Skin epidermis (tissue), 12 donors: ENCODE measurements around the gene ABCC6.
"Not testable (repeated sequence)": the region's sequence is repeated elsewhere in the genome, so short reads cannot be mapped to it uniquely, and the experiment has no call there.

ENCODE experiments used
- H3K27ac ChIP-seq, 21 experiments: fragments of 200-600 bp; sonication (generic) in 11 of 21; one replicate each; pipeline ENCODE4 v1.5.0; 2020; ENCODE audit warnings: mild to moderate bottlenecking in 3 of 21, inconsistent platforms in 2 of 21, moderate library complexity in 2 of 21
- H3K4me3 ChIP-seq, 7 experiments: fragments of 200-600 bp; sonication (generic) in 2 of 7; one replicate each; pipeline ENCODE4 v1.5.0; 2020; ENCODE audit warnings: inconsistent platforms in 2 of 7, mild to moderate bottlenecking in 2 of 7, moderate library complexity in 1 of 7

The ABCC6 gene

GRCh38 chr16:16124438-16124837 lies 98.9 kb downstream of the ABCC6 start:
- H3K27ac ChIP-seq, result no peak overlapping the region

GRCh38 chr16:16122264-16122663 lies 101.0 kb downstream of the ABCC6 start:
- H3K27ac ChIP-seq, result no peak overlapping the region

More at GRCh38 chr16:16124438-16124837, 98.9 kb downstream of the ABCC6 start:
- H3K4me3 ChIP-seq, result no peak overlapping the region

GRCh38 chr16:16121185-16121727 lies 102.0 kb downstream of the ABCC6 start:
- Histone ChIP-seq H3K27ac (no peak overlapping the region), H3K4me3 (no peak overlapping the region)

More at GRCh38 chr16:16122264-16122663, 101.0 kb downstream of the ABCC6 start:
- no peak overlapping the region for H3K4me3 ChIP-seq

- Histone ChIP-seq H3K4me3 (no peak overlapping the region), H3K27ac (peak overlapping the region in 3 of 21 experiments; percentile 13 to 43 (median 16))
Measured at GRCh38 chr16:16120382-16121184, 102.7 kb downstream of the ABCC6 start.

- Histone ChIP-seq H3K4me3 (no peak overlapping the region), H3K27ac (peak overlapping the region in 3 of 21 experiments; percentile 13 to 43 (median 16))
Measured at GRCh38 chr16:16120044-16120381, 103.3 kb downstream of the ABCC6 start.

- Histone ChIP-seq H3K27ac (no peak overlapping the region), H3K4me3 (no peak overlapping the region)
Measured at GRCh38 chr16:16118337-16118736, 105.0 kb downstream of the ABCC6 start.

- no peak overlapping the region for H3K27ac ChIP-seq
- no peak overlapping the region for H3K4me3 ChIP-seq
Measured at GRCh38 chr16:16116841-16117240, 106.5 kb downstream of the ABCC6 start.

- no peak overlapping the region for H3K27ac ChIP-seq
- no peak overlapping the region for H3K4me3 ChIP-seq
Measured at GRCh38 chr16:16113076-16113475, 110.2 kb downstream of the ABCC6 start.

GRCh38 chr16:16112450-16113053 lies 110.7 kb downstream of the ABCC6 start:
- Histone ChIP-seq H3K27ac (no peak overlapping the region), H3K4me3 (no peak overlapping the region)

GRCh38 chr16:16111639-16112038 lies 111.7 kb downstream of the ABCC6 start:
- H3K4me3 ChIP-seq, result no peak overlapping the region
- no peak overlapping the region for H3K27ac ChIP-seq

- no peak overlapping the region for H3K4me3 ChIP-seq
- H3K27ac ChIP-seq, result no peak overlapping the region
Measured at GRCh38 chr16:16110111-16110490, 113.2 kb downstream of the ABCC6 start.

GRCh38 chr16:16109453-16110110 lies 113.7 kb downstream of the ABCC6 start:
- no peak overlapping the region for H3K27ac ChIP-seq
- no peak overlapping the region for H3K4me3 ChIP-seq

GRCh38 chr16:16108759-16109158 lies 114.5 kb downstream of the ABCC6 start:
- no peak overlapping the region for H3K4me3 ChIP-seq
- no peak overlapping the region for H3K27ac ChIP-seq

GRCh38 chr16:16107839-16108238 lies 115.5 kb downstream of the ABCC6 start:
- Histone ChIP-seq H3K27ac (no peak overlapping the region), H3K4me3 (no peak overlapping the region)

- Histone ChIP-seq H3K4me3 (no peak overlapping the region), H3K27ac (no peak overlapping the region)
Measured at GRCh38 chr16:16106466-16106865, 116.8 kb downstream of the ABCC6 start.

- H3K4me3 ChIP-seq, result no peak overlapping the region
- no peak overlapping the region for H3K27ac ChIP-seq
Measured at GRCh38 chr16:16105646-16106045, 117.6 kb downstream of the ABCC6 start.

- not testable (repeated sequence) for H3K27ac ChIP-seq, H3K4me3 ChIP-seq
Measured at GRCh38 chr16:16104804-16105141, 118.5 kb downstream of the ABCC6 start.

- H3K27ac ChIP-seq, H3K4me3 ChIP-seq: not testable (repeated sequence)
Measured at GRCh38 chr16:16104132-16104803, 119.0 kb downstream of the ABCC6 start.

GRCh38 chr16:16102738-16103137 lies 120.6 kb downstream of the ABCC6 start:
- Histone ChIP-seq H3K27ac (no peak overlapping the region), H3K4me3 (no peak overlapping the region)

GRCh38 chr16:16101585-16101984 lies 121.7 kb downstream of the ABCC6 start:
- H3K27ac ChIP-seq, result no peak overlapping the region

More at GRCh38 chr16:16101585-16101984, 121.7 kb downstream of the ABCC6 start:
- H3K4me3 ChIP-seq, result no peak overlapping the region
